HG03103 (cell line): Measurements from ENCODE around the gene ADGRD1.
A peak's percentile ranks its signal among the peaks of the same experiment; 100 is the strongest.

Source experiments
- ATAC-seq: cut with Tn5 transposase; IDR thresholded peaks from one replicate; pipeline ENCODE4 v1.9.1; 2021; ENCODE audit warnings: low read depth; ENCODE audit not compliant: unreplicated experiment

ADGRD1 gene

DNA sequence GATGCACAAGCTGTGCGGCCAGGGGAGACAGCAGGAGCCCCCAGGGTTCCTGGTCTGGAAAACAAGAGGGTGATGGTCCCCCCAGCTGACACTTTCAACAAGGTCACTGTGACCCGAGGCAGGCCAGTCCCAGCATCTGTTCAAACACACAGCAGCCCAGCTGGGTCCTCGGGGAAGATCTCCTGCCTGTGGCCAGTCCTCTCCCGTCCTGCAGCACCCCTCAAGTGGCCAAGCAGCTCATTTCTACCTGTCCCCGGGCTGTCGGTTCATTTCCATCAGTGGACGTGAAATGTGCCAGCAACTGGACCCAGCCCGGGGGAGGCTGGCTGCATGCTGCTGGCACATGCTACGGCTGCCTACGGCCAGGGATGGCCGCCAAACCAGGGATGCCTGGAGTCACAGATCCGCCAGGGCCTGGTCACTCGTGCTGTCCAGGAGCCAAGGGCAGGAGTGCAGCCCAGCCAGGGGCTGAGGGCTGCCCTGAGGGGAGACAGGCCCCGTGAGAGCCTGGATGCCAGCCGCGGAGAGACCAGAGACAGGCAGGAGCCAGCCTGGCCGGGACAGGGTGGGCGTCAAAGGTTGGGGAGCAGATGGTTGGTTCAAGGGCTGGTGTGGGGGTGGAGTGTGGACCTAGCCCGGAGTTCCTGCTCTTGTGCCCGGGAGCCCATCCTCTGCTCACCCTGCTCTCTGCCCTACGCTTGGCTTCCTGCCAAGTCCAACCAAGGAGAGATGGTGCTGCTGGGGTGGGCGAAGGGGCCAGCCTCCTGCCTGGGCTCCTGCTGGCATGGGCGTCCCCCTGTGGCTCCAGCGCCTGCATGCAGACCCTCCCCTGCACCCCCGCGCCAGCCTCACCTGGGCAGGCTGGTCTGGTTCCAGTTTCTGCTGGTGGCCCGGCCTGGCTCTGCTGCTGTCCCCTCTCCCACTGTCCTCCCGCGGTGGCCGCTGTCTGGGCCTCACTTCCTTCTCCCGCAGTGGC is 143.8 kb downstream of the ADGRD1 start:
- ATAC-seq: no peak

DNA sequence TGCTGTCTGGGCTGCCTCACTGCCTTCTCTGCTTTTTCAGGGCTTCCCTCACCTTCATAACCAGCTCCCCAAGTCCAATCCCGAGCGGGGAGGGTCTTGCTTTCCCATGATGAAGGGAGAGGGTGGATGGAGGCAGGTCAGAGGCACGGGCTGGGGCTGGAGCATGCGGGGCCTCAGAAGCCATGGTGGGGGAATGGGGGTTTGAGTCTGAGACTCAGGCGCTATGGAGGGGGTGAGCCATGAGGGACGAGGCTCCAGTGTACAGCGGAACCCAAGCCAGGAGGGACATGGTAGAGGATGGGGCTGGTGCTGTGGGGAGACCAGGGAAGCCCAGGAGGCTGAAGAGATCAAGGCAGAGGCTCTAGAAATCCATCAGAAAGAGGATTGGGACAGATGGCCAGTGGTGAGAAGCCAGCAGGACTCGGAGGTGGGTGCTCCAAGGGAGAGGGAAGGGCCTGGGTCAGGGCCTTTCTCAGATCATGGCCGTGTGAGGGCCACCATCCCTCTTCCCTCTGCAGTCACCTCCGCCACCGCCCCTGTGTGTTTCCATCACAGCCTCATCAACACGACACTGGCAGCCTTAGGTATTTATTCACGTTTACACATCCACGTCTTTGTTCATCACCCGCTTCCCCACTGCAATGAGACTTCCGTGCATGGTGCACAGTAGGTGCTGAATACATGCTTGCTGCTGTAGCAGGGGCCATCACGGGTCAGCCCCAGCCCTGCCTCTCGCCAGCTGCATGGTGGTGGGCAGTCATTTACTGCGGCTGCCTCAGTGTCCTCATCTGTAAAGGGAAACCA is 144.7 kb downstream of the ADGRD1 start:
- ATAC-seq: no peak

DNA sequence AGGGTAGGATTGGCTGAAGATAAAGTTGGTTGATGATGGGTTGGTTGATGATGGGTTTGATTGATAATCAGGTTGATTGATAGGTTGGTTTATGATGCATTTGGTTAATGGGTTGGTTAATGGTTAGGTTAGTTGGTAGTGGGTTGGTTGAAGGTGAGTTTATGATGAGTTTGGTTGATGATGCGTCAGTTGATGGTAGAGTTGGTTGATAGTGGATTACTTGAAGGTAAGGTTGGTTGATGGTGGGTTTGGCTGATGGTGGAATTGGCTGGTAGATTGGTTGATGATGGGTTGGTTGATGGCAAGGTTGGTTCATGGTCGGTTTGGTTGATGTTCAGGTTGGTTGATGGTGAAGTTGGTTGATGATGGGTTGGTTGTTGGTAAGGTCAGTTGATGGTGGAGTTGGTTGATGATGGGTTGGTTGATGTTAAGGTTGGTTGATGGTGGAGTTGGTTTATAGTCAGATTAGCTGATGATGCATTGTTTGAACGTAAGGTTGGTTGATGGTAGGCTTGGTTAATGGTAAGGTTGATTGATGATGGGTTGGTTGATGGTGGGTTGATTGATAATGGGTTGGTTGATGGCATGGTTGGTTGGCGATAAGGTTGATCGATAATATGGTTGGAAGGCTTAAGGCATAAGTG is 146.4 kb downstream of the ADGRD1 start:
- no peak for ATAC-seq

DNA sequence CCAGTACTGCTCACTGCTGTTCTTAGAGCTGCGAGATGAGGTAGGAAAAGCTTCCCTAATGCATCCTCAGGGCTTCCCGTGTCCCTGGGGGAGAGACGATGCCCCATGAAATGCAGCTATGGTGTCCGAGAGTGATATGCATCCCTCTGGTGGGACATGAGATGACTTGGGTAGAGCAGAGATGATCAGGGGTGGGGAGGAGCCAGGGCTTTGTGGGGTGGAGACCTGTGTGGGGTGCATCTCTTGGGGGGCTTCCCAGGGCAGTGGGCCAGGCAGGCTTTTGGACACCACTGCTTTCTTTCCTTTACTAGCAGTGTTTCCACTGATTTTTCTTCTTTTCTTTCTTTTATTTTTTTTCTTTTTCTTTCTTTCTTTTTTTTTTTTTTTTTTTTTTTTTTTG is 147.3 kb downstream of the ADGRD1 start:
- ATAC-seq: no peak

DNA sequence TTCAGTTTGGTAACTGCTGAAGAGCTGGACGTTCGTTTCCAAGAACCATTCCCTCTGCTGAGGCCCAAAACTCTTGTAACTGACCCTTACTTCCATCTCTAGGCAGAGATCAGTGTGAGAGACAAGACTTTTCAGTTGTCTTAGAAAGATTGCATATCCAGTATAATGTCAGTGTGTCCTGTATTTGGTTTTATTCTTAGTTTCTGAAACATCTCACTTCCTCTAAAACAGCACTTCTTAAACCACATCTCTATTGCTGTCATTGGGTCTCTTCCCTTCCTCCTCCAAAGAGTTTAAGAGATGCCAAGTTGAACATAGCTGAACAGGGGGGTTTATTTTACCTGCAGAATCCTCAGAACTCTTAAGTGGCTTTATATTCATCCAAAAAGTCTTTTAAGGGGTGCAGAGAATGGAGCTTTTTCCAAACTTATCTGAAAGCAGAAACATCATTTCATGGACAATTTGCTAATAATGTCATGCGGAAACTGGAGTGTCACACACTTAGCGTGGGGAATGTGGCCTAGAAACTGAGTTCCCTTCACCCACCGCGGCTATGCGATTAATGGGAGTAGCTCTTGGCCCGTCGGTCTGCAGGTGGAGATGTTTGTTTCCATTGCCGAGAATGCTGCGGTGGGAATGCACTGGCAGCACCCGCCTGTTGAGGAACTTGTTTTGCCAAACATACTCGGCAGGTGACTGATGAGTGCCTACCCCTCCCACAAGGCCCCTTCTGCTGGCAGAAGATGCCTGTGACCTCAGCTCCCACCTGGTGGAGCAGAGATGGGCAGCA is 148.2 kb downstream of the ADGRD1 start:
- ATAC-seq: peak; percentile 78

DNA sequence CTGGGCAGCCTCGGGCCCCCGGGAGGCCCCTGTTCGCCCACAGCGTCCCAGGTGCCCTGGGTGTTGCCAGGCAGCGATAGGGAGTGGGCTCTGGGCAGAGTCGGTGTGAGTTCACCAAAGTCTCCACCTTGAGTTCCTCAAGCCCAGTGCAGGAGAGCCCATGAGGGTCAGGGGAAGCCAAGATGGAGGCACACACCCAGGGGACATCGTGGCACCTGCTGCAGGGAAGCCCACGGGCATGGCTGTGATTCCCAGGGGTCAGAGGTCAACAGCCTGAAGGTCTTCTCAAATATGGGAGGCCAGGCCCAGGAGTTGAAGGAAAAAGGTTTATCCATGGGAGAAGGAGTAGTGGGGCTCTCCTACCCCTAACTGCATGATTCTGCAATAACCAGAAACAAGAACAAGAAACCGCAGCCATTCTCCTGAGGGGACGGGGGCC is 148.8 kb downstream of the ADGRD1 start:
- no peak for ATAC-seq

DNA sequence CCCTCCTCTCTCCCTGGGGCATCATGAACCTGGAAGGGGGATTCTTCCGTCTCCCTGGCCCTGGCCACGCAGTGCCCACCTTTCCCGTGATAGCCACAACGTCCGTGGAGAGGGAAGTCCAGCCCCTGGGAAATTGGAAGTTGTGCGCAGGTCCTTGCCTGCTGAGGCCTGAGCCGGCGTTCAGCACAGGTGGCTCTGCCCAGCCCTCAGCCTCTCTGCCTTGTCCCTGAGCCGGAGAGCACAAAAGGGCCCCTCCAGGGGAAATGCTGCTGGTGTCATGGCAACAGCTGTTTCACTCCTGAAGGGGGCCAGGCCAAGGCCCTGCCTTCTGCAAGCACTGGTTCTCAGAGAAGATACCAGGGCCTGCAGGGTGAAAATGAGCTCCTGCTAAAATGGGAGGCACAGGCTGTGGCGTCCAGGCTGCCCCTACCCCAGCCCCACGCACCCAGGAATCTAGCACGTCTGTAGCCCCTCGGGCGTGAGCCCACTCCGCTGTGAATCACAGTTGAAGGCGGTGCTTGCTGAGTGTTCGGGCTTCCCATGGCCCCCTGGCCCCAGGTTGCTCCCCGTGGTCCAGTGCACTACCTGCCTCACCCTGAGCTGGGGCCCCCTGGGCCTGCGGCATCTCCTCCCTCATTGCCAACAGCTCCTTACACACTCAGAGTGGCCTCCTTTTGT is 149.4 kb downstream of the ADGRD1 start:
- ATAC-seq: no peak

DNA sequence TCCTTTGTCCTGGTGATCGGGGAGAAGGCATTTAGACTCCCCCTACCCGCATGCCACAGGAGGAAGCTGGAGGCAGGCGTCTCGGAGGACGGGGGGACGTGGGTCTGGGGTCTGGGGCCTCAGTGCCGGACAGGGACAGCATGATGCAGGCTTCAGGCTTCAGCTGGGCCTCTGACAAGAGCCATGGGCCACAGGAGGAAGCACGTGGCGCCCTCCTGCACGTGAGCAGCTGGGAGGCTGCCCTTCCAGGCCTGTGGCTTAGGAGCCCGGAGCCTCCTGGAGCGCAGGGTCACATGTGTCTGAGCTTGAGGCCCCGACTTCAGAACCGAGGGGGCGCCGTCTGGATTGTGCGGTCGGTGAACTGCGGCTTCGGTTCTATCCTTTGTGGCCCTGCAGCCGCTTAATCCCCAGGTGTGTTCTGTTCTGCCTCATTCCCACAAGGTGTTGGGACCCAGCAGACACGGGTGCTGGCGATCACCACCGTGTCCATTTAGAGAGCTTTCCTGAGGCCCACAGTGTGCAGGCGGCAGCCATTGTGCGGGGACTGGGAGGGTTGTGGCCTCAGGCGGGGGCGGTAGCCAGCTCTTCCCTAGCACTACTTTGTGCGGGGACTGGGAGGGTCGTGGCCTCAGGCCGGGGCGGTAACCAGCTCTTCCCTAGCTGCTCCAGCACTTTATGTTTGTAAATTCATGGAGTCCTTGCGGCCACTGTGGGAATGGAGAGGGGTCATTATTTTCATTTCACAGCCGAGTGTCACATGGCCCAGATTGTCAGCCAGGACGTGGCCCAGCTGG is 150.2 kb downstream of the ADGRD1 start:
- ATAC-seq: no peak

DNA sequence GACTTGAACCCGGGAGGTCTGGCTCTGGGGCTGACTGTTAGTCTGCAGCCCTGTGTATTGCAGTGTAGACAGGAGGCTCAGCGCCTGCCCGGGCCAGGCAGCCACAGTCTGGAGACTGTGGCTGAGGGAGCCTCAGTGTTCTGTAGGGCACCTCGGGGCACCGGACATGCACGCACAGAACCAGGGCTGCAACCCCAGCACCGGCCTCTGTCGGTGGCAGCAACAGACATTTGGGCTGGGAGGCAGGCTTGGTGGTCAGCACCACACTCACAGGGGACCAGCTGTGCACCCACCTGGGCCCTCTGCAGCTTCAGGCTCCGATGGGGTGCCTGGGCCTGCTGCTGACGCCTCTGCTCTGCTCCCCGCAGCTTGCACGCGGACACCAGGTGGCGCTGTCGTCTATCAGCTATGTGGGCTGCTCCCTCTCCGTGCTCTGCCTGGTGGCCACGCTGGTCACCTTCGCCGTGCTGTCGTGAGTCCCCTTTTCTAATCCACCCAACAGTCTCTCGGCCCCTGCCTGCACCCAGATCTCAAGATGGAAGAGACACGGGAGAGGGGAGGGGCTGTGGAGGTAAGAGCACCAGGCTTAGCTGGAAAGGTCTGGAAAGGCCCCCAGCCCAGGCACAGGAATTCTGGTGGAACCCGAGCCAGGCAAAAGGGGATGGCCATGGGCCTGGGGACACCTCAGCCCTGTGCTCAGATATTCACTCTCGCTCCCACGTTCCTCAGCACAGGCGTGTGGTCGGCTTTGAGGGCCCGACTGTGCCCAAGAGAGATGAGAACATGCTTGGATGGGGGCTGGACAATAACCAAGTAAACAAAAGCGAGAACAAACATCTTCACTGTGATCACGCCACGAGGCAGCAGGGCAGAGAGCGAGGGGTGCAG is 151.0 kb downstream of the ADGRD1 start:
- peak; percentile 53 for ATAC-seq

DNA sequence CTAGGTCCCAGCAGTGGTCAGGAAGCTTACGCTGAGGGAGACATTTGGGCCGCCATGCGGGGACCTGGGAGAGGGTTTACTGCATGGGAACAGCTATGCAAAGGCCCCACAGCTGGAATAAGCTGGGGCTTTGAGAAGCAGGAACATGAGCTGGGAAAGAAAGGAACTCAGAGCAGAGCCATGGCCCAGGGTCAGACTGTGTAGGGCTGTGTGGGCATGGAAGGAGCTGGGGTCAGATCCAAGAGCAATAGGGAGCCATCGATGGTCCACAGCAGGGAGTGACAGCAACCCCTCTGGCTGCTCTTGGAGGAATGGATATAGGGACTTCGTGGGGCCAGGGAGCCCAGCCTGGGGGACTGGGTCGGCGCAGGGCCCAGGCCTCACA is 151.6 kb downstream of the ADGRD1 start:
- no peak for ATAC-seq

DNA sequence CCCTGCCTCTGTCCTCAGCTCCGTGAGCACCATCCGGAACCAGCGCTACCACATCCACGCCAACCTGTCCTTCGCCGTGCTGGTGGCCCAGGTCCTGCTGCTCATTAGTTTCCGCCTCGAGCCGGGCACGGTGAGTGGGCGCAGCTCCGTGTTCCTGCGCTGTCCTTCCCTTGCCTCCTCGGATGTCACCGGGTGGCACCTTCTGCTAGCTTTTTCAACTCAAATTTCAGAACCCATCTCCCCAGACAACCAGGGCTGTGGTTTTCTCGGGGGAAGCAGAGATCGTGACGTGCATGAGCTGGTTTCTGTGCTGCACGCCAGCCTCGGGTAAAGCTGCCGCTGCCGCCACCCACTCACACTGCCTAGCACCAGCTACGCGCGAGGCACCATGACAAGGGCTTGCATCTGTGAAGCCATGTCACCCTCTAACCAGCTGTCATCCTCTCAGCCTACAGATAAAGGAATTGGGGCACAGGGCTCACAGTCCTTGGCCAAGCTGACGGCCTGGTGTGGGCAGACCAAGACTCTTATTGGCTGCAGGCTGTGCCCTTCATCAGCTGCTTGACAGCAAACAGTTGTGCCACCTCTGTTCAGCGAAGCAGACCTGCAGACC is 152.1 kb downstream of the ADGRD1 start:
- no peak for ATAC-seq

DNA sequence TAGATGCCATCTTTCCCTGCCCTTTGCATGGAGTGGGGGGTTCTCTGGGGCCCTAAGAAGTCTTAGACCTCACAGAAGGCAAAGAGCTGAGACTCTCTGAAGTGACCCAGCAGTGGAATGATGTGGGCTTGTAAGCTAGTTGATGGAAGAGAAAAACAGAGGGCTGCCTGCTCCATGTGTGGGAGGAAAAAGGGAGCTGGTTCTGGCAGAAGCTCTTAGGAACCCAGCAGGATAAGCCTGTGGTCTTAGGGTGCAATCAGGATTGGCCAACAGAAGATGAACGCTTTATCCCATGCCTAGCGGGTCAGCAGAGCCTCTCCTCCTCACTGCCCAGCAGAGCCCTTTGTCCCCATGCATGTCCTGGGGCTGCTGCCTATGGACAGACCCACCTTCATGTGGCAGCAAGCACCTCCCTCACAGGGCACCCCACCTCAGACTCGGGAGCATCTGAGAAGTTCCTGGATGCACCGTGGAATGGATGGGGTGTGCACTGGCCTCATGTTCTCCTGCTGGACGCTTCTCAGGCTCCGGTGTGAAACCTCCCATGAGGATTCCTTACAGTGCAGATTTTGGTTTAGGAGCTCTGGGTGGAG is 152.7 kb downstream of the ADGRD1 start:
- no peak for ATAC-seq

DNA sequence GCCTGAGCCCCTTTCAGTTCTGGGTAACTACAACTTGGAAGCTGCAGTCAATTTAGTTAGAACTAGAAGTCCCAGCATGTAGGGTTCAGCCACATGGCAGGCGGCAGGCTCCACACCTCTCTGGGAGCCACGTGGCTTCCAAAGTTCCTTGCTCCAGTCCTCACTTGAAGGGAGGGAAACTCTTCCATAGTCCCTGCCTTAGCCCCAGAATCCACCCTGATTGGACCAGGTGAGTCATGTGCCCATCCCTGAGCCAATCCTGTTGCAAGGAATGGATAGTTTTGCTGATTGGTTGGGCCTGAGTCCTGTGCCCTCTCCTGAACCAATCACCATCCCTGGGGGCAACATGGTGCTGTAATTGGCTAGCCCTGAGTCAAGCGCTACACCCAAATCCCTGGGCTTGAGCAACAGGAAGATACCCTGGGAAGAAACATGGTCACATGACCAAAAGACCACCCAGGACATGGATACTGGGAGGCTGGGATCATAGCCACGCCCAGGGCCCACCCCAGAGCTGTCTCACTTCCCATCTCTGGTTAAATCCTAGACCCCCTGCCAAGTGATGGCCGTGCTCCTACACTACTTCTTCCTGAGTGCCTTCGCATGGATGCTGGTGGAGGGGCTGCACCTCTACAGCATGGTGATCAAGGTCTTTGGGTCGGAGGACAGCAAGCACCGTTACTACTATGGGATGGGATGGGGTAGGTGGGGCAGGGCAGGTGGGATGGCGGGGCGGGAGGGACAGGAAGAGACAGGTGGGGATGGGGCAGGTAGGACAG is 154.7 kb downstream of the ADGRD1 start:
- no peak for ATAC-seq

DNA sequence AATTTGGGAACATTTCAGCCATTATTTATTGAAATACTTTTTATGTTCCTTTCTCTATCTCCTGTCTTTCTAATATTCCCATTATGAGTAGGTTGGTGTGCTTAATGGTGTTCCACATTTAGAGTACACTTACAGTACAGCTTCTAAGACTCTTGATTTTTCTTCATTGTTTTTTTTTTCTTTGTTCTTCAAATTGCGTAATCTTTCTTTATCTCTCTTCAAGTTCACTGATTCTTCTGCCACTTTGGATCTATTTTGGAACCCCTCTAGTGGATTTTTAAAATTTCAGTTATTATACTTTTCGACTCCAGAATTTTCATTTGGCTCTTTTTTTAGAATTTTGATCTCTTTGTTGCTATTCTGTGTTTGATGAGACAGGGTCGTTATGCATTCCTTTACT is 157.7 kb downstream of the ADGRD1 start:
- ATAC-seq: no peak

DNA sequence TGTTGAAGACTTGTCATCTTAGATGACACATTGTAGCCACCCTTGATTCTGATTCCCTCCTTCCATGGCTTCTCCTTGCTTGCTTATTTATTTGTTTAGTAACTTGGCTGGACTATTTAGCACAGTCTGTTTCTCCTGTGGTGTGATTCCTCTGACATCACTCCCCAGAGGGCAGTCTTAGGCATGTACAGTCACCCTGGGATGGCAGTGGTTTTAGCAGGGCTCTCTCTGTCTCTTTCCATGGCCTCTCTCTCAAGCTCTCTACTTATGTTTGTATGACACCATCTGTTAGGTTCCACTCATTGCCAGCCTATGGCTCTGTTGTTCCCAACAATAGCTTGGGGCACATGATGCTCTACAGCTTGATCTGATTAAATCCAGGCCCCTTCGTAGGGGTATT is 158.3 kb downstream of the ADGRD1 start:
- ATAC-seq: no peak

DNA sequence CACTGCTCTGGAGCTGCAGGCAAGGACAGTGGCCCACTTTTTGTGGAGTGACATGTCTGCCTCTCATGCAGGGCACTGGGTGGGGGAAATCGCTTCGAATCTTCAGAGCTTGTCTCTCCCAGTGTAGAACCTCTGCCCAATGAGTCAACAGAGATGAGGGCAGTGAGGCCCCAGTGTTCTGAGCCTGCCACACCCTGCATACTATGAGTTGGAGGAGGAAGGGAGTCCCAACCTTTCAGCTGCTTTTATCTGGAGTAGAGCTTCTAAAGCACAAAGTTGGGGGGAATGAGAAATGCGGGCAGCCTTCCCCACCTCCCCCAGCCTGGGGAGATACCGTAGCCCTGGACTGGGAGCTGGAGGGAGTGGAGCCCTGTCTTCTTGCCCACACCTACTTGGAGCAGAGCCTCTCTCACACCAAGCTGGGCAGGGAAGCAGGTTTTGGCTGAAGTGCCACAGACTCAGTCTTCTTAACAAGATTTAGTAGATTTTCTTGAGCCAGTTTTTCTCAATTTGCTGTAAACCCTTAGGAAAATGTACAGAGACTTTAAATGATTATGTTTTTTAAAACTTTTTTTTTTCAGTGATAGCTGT is 159.1 kb downstream of the ADGRD1 start:
- ATAC-seq: no peak
